ENCODE measurements around the gene ASS1. TPM values are rescaled to one million over a fixed set of nuclear protein-coding genes. Genes with fewer than 3 reads are reported as not detected.

Gene ASS1
- total RNA-seq, 1 donor from 2014 or later: 109 TPM

DNA sequence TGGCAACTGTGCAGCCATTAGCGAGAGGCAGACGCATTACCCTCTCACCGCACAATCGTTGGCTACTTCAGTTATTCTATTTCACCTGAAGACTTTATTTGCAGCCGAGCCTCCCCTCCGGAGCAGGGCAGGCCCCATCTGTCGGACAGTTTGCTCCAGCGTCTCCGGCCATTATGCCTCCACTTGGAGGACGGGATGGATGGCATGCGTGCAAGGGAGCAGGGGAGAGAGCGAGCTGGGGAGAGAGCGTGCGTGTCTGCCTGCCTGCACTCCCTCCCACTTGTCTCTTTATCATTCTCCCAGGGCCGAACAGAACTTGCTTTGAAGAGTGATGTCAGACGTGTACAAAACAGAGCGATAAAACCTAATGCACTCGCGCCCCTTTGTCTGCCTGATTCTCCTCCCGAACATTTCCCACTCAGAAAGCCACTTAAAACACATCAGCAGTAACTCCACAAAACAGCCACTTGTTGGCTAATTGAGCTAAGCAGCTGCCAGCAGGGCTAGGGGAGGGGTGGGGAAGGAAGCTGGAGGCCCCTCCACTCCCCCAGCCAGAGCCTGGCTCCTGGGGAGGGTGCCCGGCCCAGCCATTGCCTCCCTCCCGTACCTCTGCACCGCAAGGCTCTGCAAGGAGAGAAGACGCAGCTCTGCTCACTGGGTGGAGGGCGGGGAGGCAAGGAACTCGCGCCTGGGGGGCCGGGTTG is 91.2 kb downstream of the ASS1 start:
- Histone ChIP-seq H3K27ac (ENCODE audit: low read depth, low read length) (no peak overlapping the region), H3K9ac (ENCODE audit: low read depth in 1 of 3, low read length in 3 of 3) (peak overlapping the region in 1 of 3 donors; percentile 16), H3K4me1 (ENCODE audit: control insufficient read depth in 3 of 3, insufficient read depth in 3 of 3, low read length in 3 of 3) (peaks cover 0 to 6% (median 0%) of the 10 kb centered on the region in 3 donors), H3K27me3 (ENCODE audit: control insufficient read depth in 3 of 3, insufficient read depth in 3 of 3, low read length in 3 of 3) (peaks cover 58 to 67% (median 67%) of the 10 kb centered on the region in 3 donors), H3K4me3 (ENCODE audit: low read length in 3 of 3) (peak overlapping the region in 1 of 3 donors; percentile 41), H3K9me3 (ENCODE audit: control insufficient read depth in 3 of 3, low read length in 3 of 3) (no peaks in the 10 kb centered on the region), H3K36me3 (ENCODE audit: control insufficient read depth in 3 of 3, insufficient read depth in 3 of 3, low read length in 3 of 3) (no peaks in the 10 kb centered on the region)

DNA sequence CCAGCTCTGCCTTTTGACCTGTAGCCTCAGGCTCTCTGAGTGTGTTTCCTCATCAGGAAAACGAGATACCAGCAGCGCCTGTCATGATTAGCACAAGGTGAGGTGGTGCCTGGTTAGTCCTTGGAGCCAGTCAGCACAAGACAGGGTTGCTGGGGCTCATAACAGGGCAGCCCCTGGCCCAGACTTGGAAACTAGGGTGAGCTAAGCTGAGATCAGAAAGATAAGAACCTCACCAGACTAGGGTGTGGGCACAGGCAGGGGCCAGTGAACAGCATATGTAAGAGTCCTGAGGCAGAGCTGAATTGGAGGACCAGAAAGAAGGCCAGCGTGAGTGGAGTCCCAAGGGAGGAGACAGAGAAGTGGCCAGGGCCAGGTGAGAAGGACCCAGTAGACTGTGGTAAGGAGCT is 91.9 kb downstream of the ASS1 start:
- peaks cover 0 to 6% (median 0%) of the 10 kb centered on the region in 3 donors for H3K4me1 ChIP-seq (ENCODE audit: control insufficient read depth in 3 of 3, insufficient read depth in 3 of 3, low read length in 3 of 3)
- H3K9me3 ChIP-seq (ENCODE audit: control insufficient read depth in 3 of 3, low read length in 3 of 3): no peaks in the 10 kb centered on the region
- H3K4me3 ChIP-seq (ENCODE audit: low read length in 3 of 3): no peak overlapping the region
- no peaks in the 10 kb centered on the region for H3K36me3 ChIP-seq (ENCODE audit: control insufficient read depth in 3 of 3, insufficient read depth in 3 of 3, low read length in 3 of 3)
- H3K27me3 ChIP-seq (ENCODE audit: control insufficient read depth in 3 of 3, insufficient read depth in 3 of 3, low read length in 3 of 3): peaks cover 60 to 72% (median 68%) of the 10 kb centered on the region in 3 donors
- H3K9ac ChIP-seq (ENCODE audit: low read depth in 1 of 3, low read length in 3 of 3): no peak overlapping the region
- no peak overlapping the region for H3K27ac ChIP-seq (ENCODE audit: low read depth, low read length)

DNA sequence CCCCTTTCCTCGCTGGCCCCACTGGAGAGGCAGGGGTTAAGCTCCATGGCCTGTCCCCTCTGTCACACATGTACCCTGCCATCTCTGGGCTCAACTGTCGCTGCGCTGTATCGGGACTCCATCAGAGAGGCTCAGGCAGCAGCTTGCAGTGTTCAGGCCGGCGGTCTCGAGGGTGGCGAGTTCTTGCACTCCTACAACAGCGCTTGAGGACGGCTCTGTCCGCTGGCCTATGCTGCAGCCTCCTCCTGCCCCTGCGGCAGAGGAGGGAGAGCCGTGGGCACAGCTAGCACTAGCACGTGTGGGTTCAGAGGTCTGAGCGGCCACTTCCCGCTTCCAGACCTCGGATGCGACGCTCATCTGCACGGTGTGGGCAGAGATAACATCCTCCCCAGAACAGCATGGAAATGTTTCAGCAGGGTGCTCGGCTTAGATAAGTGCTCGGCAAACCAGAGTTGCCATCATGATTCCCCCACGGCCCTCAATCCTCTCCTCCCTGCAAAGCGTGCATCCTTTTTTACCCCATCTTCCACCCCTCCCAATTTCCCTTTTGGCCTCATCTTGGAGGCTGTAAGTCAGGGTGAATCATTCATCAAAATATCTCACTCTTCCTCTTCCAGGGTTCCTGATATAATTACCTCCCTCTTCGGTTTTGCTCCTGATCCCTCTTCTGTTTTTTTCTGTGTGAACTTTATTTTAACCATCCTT is 92.7 kb downstream of the ASS1 start:
- no peak overlapping the region for H3K4me3 ChIP-seq (ENCODE audit: low read length in 3 of 3)
- H3K9ac ChIP-seq (ENCODE audit: low read depth in 1 of 3, low read length in 3 of 3): peak overlapping the region in 1 of 3 donors; percentile 8
- H3K27ac ChIP-seq (ENCODE audit: low read depth, low read length): no peak overlapping the region
- no peaks in the 10 kb centered on the region for H3K9me3 ChIP-seq (ENCODE audit: control insufficient read depth in 3 of 3, low read length in 3 of 3)
- H3K4me1 ChIP-seq (ENCODE audit: control insufficient read depth in 3 of 3, insufficient read depth in 3 of 3, low read length in 3 of 3): peaks cover 0 to 6% (median 0%) of the 10 kb centered on the region in 3 donors
- peaks cover 66 to 77% (median 76%) of the 10 kb centered on the region in 3 donors for H3K27me3 ChIP-seq (ENCODE audit: control insufficient read depth in 3 of 3, insufficient read depth in 3 of 3, low read length in 3 of 3)
- H3K36me3 ChIP-seq (ENCODE audit: control insufficient read depth in 3 of 3, insufficient read depth in 3 of 3, low read length in 3 of 3): no peaks in the 10 kb centered on the region

DNA sequence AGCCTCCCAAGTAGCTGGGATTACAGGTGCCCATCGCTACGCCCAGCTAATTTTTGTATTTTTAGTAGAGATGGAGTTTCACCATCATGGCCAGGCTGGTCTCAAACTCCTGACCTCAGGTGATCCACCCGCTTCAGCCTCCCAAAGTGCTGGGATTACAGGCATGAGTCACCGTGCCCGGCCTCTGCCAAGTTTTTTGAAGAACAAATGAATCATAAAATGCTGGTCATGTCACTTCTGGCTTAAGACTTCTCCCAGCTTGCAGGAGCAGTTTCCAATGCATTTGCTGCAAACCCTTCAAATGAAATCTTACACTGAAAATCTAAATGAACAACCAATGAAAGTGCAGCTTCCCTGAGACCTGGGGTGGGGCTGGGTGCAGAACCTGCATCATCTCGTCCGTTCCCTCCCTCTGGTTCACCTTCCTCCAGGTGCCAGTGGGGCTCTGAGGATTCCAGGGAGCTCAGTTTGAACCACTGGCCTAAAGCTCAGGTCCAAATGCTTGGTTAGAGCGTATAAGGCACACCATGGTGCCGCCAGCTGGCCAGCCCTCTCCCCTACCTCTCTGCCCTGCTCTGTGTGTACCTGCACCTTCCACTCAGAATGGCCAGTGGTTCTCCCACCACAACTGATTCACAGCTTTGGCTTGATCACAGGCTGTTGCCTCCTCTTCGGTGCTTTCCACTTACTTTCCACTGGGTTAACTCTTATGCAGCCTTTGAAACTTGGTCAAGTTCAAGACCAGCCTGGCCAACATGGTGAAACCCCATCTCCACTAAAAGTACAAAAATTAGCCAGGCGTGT is 94.9 kb downstream of the ASS1 start:
- Histone ChIP-seq H3K9ac (ENCODE audit: low read depth in 1 of 3, low read length in 3 of 3) (no peak overlapping the region), H3K36me3 (ENCODE audit: control insufficient read depth in 3 of 3, insufficient read depth in 3 of 3, low read length in 3 of 3) (no peaks in the 10 kb centered on the region), H3K9me3 (ENCODE audit: control insufficient read depth in 3 of 3, low read length in 3 of 3) (no peaks in the 10 kb centered on the region), H3K27ac (ENCODE audit: low read depth, low read length) (no peak overlapping the region), H3K4me3 (ENCODE audit: low read length in 3 of 3) (no peak overlapping the region), H3K27me3 (ENCODE audit: control insufficient read depth in 3 of 3, insufficient read depth in 3 of 3, low read length in 3 of 3) (peaks cover 66 to 72% (median 71%) of the 10 kb centered on the region in 3 donors), H3K4me1 (ENCODE audit: control insufficient read depth in 3 of 3, insufficient read depth in 3 of 3, low read length in 3 of 3) (peaks cover 0 to 6% (median 0%) of the 10 kb centered on the region in 3 donors)

DNA sequence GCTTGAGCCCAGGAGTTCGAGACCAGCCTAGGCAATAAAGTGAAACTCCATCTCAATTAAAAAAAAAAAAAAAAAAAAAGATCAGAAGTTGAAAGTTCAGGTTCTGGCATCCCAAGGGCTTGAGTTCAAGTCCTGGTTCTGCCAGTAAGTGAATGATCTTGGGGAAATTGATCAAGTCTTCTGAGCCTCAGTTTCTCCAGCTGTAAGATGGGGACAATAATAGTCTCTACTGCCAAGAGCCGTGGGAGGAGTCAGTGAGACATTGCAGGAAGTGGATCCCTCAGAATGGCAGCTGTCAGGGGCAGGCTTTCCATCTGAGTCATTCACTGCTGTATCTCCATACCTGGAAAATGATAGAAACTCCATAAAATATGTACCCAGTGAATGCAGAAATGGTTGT is 96.8 kb downstream of the ASS1 start:
- H3K9ac ChIP-seq (ENCODE audit: low read depth in 1 of 3, low read length in 3 of 3): no peak overlapping the region
- H3K36me3 ChIP-seq (ENCODE audit: control insufficient read depth in 3 of 3, insufficient read depth in 3 of 3, low read length in 3 of 3): no peaks in the 10 kb centered on the region
- H3K27ac ChIP-seq (ENCODE audit: low read depth, low read length): no peak overlapping the region
- H3K9me3 ChIP-seq (ENCODE audit: control insufficient read depth in 3 of 3, low read length in 3 of 3): no peaks in the 10 kb centered on the region
- peaks cover 48 to 56% (median 56%) of the 10 kb centered on the region in 3 donors for H3K27me3 ChIP-seq (ENCODE audit: control insufficient read depth in 3 of 3, insufficient read depth in 3 of 3, low read length in 3 of 3)
- H3K4me1 ChIP-seq (ENCODE audit: control insufficient read depth in 3 of 3, insufficient read depth in 3 of 3, low read length in 3 of 3): peaks cover 0 to 2% (median 0%) of the 10 kb centered on the region in 3 donors
- H3K4me3 ChIP-seq (ENCODE audit: low read length in 3 of 3): no peak overlapping the region

DNA sequence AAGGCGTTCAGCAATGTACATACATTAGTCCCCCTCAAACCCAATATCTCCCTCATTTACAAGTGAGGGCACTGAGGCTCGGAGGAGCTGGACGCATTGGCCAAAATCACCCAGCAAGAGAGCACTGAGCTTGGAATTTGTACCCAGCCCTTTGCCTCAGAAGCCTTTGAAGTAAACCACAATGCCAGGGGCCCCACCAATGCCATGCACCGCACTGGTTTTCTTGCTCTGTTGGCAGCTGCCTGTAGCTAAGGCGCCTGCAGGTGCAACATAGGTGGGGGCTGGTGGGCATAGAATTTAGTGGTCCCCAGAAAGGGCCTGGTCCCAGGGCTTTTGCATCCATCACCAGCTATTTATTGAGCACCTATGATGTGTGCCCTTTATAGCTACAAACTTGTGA is 97.3 kb downstream of the ASS1 start:
- H3K9me3 ChIP-seq (ENCODE audit: control insufficient read depth in 3 of 3, low read length in 3 of 3): no peaks in the 10 kb centered on the region
- no peak overlapping the region for H3K27ac ChIP-seq (ENCODE audit: low read depth, low read length)
- H3K4me1 ChIP-seq (ENCODE audit: control insufficient read depth in 3 of 3, insufficient read depth in 3 of 3, low read length in 3 of 3): peaks cover 0 to 2% (median 0%) of the 10 kb centered on the region in 3 donors
- peaks cover 43 to 51% (median 51%) of the 10 kb centered on the region in 3 donors for H3K27me3 ChIP-seq (ENCODE audit: control insufficient read depth in 3 of 3, insufficient read depth in 3 of 3, low read length in 3 of 3)
- no peak overlapping the region for H3K4me3 ChIP-seq (ENCODE audit: low read length in 3 of 3)
- H3K36me3 ChIP-seq (ENCODE audit: control insufficient read depth in 3 of 3, insufficient read depth in 3 of 3, low read length in 3 of 3): no peaks in the 10 kb centered on the region
- no peak overlapping the region for H3K9ac ChIP-seq (ENCODE audit: low read depth in 1 of 3, low read length in 3 of 3)

DNA sequence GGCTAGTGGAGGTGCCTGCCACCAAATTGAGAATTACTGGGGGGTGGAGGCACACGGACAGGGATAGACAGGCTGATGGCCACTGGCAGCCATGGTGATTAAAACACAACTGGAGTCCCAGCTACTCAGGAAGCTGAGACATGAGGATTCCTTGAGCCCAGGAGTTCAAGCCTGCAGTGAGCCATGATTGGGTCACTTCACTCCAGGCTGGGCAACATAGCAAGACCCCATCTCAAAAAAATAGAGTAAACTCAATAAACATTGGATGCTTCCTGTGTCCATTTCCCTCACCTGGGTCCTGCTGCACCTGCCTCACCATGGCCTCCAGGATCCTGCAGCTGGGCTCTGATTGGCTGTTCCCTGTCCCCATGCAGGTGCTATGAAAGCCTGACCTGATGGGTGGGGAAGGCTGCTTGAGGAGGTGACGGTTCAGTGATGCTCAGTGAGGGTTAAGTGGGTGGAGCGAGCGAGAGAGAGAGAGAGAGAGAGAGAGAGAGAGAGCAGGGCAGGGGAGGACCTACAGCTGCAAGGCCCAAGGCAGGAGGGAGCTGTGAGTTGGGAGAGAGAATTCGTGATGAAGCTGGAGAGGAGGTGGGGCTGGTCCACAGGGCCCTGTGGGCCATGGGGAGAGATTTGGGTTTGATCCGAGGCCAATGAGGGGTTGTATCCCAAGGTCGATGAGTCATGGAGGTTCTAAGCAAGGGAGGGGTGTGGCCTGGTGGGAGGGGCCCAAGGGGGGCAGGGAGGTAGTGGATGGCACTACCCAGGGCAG is 97.9 kb downstream of the ASS1 start:
- Histone ChIP-seq H3K9me3 (ENCODE audit: control insufficient read depth in 3 of 3, low read length in 3 of 3) (no peaks in the 10 kb centered on the region), H3K4me1 (ENCODE audit: control insufficient read depth in 3 of 3, insufficient read depth in 3 of 3, low read length in 3 of 3) (no peaks in the 10 kb centered on the region), H3K27ac (ENCODE audit: low read depth, low read length) (no peak overlapping the region), H3K36me3 (ENCODE audit: control insufficient read depth in 3 of 3, insufficient read depth in 3 of 3, low read length in 3 of 3) (no peaks in the 10 kb centered on the region), H3K9ac (ENCODE audit: low read depth in 1 of 3, low read length in 3 of 3) (no peak overlapping the region), H3K4me3 (ENCODE audit: low read length in 3 of 3) (no peak overlapping the region), H3K27me3 (ENCODE audit: control insufficient read depth in 3 of 3, insufficient read depth in 3 of 3, low read length in 3 of 3) (peaks cover 37 to 45% (median 45%) of the 10 kb centered on the region in 3 donors)

DNA sequence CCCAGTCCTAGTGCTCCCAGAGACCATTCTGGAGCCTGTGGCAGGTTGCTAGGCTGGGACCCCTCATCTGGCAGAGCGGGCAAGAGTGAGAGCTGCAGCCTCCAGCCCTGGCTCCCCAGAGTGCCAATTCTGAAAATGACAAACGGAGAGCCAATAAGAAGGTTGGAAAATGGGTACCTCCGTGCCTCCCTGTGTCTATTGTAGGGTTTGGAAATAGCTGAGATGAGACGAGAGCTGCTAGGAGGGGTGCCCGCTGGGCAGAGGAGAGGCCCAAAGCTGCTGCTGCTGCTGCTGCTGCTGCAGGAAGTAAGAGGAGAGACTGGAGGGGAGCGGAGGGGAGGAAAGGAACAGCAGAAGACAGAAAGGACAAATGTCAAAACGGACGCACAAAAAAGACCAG is 98.6 kb downstream of the ASS1 start:
- Histone ChIP-seq H3K9me3 (ENCODE audit: control insufficient read depth in 3 of 3, low read length in 3 of 3) (no peaks in the 10 kb centered on the region), H3K27me3 (ENCODE audit: control insufficient read depth in 3 of 3, insufficient read depth in 3 of 3, low read length in 3 of 3) (peaks cover 32 to 45% (median 38%) of the 10 kb centered on the region in 3 donors), H3K4me3 (ENCODE audit: low read length in 3 of 3) (no peak overlapping the region), H3K36me3 (ENCODE audit: control insufficient read depth in 3 of 3, insufficient read depth in 3 of 3, low read length in 3 of 3) (no peaks in the 10 kb centered on the region), H3K9ac (ENCODE audit: low read depth in 1 of 3, low read length in 3 of 3) (no peak overlapping the region), H3K27ac (ENCODE audit: low read depth, low read length) (no peak overlapping the region), H3K4me1 (ENCODE audit: control insufficient read depth in 3 of 3, insufficient read depth in 3 of 3, low read length in 3 of 3) (no peaks in the 10 kb centered on the region)

DNA sequence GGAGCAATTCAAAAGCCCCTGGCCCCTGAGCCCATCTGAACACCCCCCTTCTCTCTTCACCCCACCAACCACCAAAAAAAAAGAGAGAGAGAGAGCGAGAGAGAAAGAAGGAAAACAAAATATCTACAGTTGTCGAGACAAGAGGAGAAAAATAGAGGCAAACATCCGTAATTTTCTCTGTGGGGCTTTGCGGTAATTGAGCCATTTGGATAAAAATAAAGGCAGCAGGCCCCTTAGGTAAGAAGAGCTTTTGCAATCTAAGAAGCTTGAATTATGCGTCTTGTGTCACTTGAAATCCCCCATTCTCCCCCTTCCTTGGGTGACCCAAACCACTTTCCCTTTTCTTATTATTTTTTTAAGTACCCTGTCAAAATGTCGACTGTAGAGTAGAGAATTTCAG is 99.1 kb downstream of the ASS1 start:
- Histone ChIP-seq H3K4me3 (ENCODE audit: low read length in 3 of 3) (no peak overlapping the region), H3K9ac (ENCODE audit: low read depth in 1 of 3, low read length in 3 of 3) (no peak overlapping the region), H3K36me3 (ENCODE audit: control insufficient read depth in 3 of 3, insufficient read depth in 3 of 3, low read length in 3 of 3) (no peaks in the 10 kb centered on the region), H3K4me1 (ENCODE audit: control insufficient read depth in 3 of 3, insufficient read depth in 3 of 3, low read length in 3 of 3) (no peaks in the 10 kb centered on the region), H3K27ac (ENCODE audit: low read depth, low read length) (no peak overlapping the region), H3K27me3 (ENCODE audit: control insufficient read depth in 3 of 3, insufficient read depth in 3 of 3, low read length in 3 of 3) (peaks cover 27 to 40% (median 33%) of the 10 kb centered on the region in 3 donors), H3K9me3 (ENCODE audit: control insufficient read depth in 3 of 3, low read length in 3 of 3) (no peaks in the 10 kb centered on the region)
